Mesenteric fat pad (tissue), 1 donor: Measurements from ENCODE around the gene TFF2. TPM values are rescaled to one million over a fixed set of nuclear protein-coding genes. Genes with fewer than 3 reads are reported as not detected.

Source experiments
- DNase-seq: peaks from one replicate; pipeline ENCODE4 v3.0.0-alpha.2; 2020; ENCODE audit warnings: low spot score
- total RNA-seq: library from RNA; stranded (reverse); fragmentation: NEBNext Ultra II Directional; extraction: Animal tissue kit (Norgen Biotek cat#: 25700); gene quantifications from one replicate; pipeline ENCODE4 v1.2.1, GENCODE V29; 2021
- donor health status: DM: yes; HTN: yes; CAD: no.

The TFF2 gene
- total RNA-seq, 1 donor from 2014 or later: not detected

GRCh38 chr21:42321231-42321630 is 29.6 kb downstream of the TFF2 start:
- DNase-seq: no peak

- no peak for DNase-seq
Observed at GRCh38 chr21:42320791-42321190, 30.0 kb downstream of the TFF2 start.

DNA sequence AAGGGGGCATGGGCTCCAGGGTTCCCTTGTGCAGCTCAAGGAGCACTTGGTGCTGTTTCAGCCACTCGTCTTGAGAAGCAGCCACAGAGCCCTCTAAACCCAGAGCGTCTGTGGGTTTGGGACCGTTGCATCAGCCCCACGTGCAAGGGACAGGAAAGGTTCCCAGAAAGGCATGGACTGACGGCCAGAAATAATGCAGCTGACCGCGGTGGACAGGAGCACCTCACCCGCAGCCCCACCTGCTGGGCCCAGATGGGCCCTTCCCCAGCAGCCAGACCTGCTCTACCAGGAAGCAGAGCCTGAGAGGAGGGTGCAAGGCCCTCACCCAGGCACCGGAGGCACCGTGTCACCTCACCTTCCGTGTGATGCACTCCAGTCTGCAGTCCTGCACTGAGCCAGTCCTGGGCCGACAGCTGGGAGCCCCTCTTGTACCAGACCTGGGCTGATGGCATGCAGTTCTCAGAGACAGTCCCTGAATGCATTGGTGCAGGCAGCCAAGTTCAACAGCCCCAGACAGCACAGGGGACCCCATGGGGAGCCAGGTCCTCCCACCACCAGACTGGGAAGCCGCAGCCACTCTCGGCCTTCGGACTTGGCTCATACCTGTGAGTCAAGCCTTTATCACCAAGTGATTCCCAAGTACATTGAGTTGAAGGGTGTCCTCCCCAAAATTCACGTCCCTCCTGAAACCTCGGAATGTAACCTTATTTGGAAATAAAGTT is 30.8 kb downstream of the TFF2 start:
- no peak for DNase-seq

DNA sequence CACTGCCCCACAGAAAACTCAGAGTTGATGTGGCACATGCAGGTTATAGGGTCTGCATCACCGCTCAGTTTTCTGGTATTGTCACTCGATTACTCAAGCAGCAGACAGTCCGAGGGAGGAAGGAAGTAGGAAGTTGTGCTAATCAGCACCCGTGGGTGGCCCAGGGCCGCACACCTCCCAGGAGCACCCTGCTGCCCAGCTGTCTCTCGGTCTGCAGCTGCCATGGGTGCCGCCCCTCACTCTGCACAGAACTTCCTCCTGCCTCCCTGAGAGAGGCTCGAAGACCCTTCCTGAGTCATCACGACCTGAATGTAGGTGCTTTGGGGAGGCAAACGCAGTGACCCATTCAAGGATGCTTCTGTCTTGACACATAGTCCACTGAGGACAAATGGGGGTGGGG is 31.4 kb downstream of the TFF2 start:
- DNase-seq: no peak

DNA sequence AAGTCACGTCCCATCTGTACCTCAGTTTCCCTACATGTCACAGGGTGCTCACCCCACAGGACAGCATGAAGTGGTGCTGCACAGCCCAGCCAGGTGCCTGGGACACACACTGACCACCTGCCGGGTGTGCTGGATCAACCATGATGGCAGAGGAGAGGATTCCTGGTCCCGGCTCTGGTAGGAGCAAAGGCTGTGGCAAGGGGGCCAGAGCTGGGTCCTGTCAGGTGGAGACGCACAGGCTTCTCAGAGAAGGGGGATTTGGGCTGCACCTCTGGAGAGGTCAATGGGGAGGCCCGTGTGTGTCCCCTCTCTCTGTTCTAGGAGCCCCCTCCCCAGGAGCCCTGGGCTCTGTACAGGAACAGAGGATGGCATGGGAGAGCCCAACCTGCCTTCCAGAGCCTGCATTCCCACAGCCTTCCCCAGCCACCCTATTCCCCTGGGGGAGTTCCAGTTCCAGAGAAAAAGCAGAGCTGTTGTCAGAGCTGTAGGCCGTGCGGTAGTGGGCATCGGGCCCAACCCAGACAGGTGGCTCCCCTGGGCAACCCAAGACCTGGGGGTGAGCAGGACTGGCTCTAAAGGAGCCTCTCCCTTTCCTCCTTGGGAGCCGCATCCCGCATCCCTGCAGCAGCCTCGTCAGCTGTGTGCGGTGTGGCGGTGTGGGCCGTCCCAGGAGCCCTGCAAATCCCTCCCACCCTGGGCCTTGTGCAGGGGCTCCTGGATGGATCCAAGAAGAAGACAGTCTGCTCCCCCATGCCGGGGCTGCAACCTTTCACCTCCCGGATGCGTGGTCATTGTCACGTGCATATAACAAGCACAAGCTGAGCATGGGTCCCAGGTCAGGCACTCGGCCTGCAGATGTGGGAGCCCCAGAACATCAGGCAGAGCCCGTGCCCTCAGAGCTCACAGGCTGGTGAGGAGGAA is 32.7 kb downstream of the TFF2 start:
- no peak for DNase-seq

DNA sequence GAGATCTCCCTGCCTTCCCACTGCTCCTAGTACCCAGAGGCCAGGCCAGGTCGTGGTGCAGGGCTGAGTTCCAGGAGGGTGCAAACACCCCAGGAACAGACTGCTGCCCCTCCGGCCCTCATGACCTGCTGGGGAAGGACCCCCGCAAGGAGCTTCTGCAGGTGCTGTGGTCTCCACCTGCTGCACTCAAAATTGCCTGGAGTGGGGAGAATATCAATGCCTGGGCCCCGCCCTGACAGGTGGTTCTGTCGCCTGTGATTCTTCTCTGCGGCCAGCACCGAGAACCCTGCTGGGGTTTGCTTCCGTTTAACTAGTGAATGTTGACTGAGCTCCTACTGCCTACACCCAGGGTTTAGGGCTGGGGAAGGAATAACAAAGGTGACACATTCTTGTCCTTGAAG is 33.5 kb downstream of the TFF2 start:
- peak; percentile 67 for DNase-seq

DNA sequence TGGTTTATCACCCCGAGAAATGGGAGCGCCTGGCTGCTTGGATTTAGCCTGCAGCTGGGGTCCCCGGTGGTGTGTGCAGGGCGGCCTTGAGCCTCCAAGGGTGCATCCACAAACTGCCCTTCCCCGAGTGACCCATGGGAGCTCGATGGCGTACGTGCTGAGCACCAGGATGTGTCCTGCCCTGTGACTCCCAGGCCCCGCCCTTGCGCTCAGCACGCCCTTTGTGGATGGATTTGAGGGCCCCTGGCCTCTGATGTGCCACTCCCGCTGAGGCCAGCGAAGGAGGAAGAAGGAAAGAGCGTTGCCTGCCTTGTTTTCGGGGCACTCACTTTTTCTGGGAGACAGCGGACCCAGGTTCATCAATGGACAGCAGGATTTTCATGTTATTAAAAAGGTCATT is 33.9 kb downstream of the TFF2 start:
- DNase-seq: no peak

- no peak for DNase-seq
Observed at GRCh38 chr21:42315296-42315891, 35.4 kb downstream of the TFF2 start, which contains the start of gene TFF3. TFF3 (minus strand) TSS chr21:42315409; CDS start chr21:42315374, 35 bp downstream.

GRCh38 chr21:42314616-42315295 is 36.0 kb downstream of the TFF2 start:
- DNase-seq: no peak

DNA sequence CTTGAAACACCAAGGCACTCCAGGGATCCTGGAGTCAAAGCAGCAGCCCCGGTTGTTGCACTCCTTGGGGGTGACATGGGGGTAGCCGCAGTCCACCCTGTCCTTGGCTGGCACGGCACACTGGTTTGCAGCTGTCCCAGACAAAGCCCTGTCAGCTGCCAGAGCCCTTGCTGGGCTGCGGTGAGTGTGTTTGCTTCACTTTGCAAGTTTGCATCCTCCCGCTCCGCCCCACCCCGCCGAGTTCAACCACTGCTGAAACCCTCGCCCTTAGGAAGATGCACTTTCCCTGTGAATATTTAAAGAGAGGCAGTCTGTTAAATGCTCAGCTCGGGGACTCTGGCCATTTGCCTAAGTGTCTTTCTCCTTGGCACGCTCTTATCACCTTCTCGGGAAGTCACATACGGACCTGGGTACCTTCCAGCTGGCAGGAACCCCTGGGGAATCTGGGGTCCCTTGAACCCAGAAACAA is 37.3 kb downstream of the TFF2 start:
- no peak for DNase-seq

GRCh38 chr21:42312626-42313104 is 38.1 kb downstream of the TFF2 start:
- DNase-seq: no peak

DNA sequence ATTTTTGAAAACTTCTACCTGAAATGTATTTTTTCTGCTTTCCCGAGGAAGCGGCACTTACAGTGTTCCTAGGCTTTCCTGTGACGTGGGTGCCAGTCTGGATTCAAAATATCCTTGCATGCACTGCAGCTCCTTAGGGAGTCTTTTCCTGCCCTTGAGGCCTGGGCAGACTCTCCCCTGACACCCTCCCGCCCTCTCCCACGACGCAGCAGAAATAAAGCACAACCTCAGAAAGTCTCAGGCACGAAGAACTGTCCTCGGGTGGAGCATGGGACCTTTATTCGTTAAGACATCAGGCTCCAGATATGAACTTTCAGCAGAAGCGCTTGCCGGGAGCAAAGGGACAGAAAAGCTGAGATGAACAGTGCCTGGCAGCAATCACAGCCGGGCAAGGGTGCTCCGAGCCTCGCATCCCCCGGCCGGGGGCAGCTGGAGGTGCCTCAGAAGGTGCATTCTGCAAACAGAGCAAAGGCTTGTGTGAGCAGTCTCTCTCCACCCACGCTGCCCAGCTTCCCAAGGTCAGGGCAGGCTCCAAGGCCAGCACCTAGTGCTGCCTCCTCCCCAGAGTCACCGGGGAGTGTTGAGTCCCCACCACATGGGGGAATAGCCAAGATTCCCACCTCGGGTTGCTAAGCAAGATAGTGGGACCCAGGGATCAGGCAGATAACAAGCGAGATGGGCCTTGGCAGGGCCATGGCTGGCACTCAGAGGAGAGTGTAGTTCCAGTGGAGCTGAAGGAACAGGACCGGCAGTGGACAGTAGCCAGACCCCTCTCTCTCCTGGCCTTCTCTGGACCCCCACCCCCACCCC is 38.8 kb downstream of the TFF2 start:
- peak; percentile 76 for DNase-seq

GRCh38 chr21:42311160-42311559 is 39.6 kb downstream of the TFF2 start:
- DNase-seq: peak; percentile 47

DNA sequence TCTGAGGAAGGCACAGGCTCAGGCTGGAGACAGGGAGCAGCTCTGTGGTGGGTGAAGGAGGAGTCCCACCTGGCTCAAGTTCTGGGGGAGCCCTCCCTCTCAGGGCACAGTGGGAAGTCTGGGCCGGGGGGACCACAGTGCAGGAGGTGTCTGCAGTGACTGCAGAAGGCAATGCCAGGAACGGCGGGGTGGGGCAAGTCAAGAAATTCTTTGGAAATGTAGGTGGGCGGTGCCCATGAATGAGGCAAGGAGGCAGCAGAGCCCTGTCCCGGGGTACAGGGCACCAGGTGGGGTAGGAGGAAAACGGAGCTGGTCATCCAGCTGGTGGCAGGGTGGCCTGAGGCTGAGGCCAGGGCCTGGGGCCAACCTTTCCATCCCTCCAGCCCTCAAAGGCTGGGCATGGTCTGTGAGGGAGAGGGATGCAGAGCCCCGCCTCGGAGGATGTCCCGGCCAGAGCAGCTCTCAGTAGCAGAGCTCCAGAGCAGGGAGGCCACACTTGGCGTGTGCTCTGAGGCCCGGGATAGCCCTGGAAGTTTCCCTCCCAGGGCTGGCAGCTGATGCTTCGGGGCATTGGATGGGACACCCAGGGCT is 40.3 kb downstream of the TFF2 start:
- DNase-seq: peak; percentile 65

DNA sequence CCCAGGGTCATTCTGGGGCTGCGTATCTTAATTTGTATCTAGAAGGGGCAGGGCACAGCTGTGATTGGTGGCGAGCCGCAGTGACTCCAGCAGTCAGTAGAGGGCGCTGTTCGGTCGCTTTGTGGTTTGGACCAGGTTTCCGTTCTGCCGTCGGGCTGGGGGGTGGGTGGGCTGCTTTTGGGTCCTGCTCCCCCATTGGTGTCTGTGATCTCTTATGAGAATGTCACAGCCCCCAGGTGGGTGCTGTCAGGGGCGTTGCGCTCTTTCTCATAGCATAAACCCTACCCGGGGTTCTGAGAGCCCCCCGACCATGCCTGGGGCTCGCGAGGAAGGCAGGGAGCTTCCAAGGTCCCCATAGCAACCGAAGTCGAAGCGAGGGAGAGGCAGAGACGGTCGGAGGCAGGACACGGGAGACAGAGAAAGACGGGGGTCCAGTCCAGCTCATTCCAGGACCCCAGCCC is 41.0 kb downstream of the TFF2 start:
- peak; percentile 88 for DNase-seq

GRCh38 chr21:42308914-42309752 is 41.7 kb downstream of the TFF2 start:
- peak; percentile 41 for DNase-seq

DNA sequence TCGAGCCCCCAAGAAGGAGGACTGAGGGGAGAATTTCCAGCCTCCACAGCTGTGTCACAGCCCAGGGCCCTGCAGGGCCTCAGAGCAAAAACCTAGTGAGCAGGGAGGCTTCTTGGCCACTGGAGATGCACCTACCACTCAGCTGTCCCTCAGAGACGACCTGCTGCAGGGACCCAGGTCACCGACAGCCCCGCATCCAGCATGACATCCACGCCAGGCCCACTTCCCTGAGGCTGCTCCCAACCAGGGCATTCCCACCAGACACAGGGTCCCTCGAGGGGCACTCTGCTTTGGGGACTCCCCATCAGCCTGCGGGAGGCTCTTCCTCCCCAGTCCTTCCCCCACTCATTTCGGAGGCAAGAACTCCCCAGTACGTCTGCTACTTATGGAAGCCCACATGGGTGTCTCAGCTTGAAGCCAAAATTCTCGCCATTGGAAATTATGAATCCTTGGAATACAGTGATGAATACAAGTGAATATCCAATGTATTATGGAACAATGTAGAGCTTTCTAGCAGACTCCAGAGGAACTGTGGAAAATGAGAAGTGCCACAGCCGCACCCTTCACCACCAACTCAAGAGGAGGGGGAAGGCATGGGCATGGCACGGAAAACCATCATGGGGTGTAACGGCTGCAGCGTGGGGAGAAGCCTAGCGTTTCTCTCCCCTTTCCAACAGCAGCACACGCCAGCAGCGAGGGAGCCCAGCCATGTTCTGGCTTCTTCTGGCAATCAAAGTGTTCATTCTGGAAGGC is 42.5 kb downstream of the TFF2 start:
- DNase-seq: peak; percentile 84

- DNase-seq: peak; percentile 60
Observed at GRCh38 chr21:42307106-42307505, 43.7 kb downstream of the TFF2 start.
